HFFc6 (cell line): ENCODE data around the gene GUCY2D. TPM values are rescaled to one million over a fixed set of nuclear protein-coding genes. Genes with fewer than 3 reads are reported as not detected.

Experiments used
- DNase-seq: peaks from one replicate; pipeline ENCODE4 v3.0.0-alpha.2; 2018
- H3K27ac Mint-ChIP-seq: 2 replicates; pipeline ENCODE4 v1.8.0; 2020; ENCODE audit warnings: mild to moderate bottlenecking, mixed read lengths
- H3K27me3 Mint-ChIP-seq: 2 replicates; pipeline ENCODE4 v1.8.0; 2021; ENCODE audit warnings: mild to moderate bottlenecking, moderate library complexity, mixed read lengths; ENCODE audit not compliant: insufficient read depth
- H3K36me3 Mint-ChIP-seq: 2 replicates; pipeline ENCODE4 v1.8.0; 2021; ENCODE audit warnings: low read depth, mixed read lengths
- H3K4me1 Mint-ChIP-seq: 2 replicates; pipeline ENCODE4 v1.8.0; 2020; ENCODE audit warnings: low read depth, mixed read lengths
- H3K4me3 Mint-ChIP-seq: 2 replicates; pipeline ENCODE4 v1.8.0; 2020; ENCODE audit warnings: mild to moderate bottlenecking, moderate library complexity, mixed read lengths
- H3K9me3 Mint-ChIP-seq: 2 replicates; pipeline ENCODE4 v1.8.0; 2020; ENCODE audit warnings: mild to moderate bottlenecking, mixed read lengths
- CTCF ChIP-seq: fragments of 200-600 bp; sonication (generic); IDR thresholded peaks from 2 replicates; pipeline ENCODE4 v1.5.0; 2021; ENCODE audit warnings: antibody characterized with exemption, mild to moderate bottlenecking
- total RNA-seq, 6 experiments: library from RNA; stranded (reverse); fragmentation: NEBNext Ultra II Directional; extraction: Animal tissue kit (Norgen Biotek cat#: 25700); gene quantifications; 2 replicates in 1 of 6; 3 replicates in 5 of 6; pipeline ENCODE4 v1.2.3, GENCODE V29; 2021

GUCY2D gene
- total RNA-seq, 6 experiments from 2014 or later, result not detected

- no peaks in the 10 kb centered on the region for H3K9me3 Mint-ChIP-seq
- H3K27me3 Mint-ChIP-seq, result peaks cover 22% of the 10 kb centered on the region
- DNase-seq, result no peak
- no peak overlapping the region for H3K4me3 Mint-ChIP-seq
- no peak for TF ChIP-seq CTCF
- peaks cover 31% of the 10 kb centered on the region for H3K4me1 Mint-ChIP-seq
- no peaks in the 10 kb centered on the region for H3K36me3 Mint-ChIP-seq
- H3K27ac Mint-ChIP-seq, result no peak overlapping the region
These were observed 13.0 kb downstream of the GUCY2D start for GRCh38 chr17:8015236-8015956.

GRCh38 chr17:8015957-8016631, 13.7 kb downstream of the GUCY2D start:
- no peaks in the 10 kb centered on the region for H3K36me3 Mint-ChIP-seq
- TF ChIP-seq CTCF, result no peak
- H3K4me3 Mint-ChIP-seq, result peak overlapping the region; percentile 42; the same call in 1 of the 2 replicates
- no peak overlapping the region for H3K27ac Mint-ChIP-seq
- no peak for DNase-seq
- H3K4me1 Mint-ChIP-seq, result peaks cover 31% of the 10 kb centered on the region
- no peaks in the 10 kb centered on the region for H3K9me3 Mint-ChIP-seq
- peaks cover 22% of the 10 kb centered on the region for H3K27me3 Mint-ChIP-seq

GRCh38 chr17:8016632-8017424, 14.4 kb downstream of the GUCY2D start:
- Mint-ChIP-seq H3K4me3 (peak overlapping the region; percentile 42; the same call in 1 of the 2 replicates), H3K9me3 (no peaks in the 10 kb centered on the region), H3K27me3 (peaks cover 29% of the 10 kb centered on the region), H3K36me3 (no peaks in the 10 kb centered on the region), H3K27ac (no peak overlapping the region), H3K4me1 (peaks cover 35% of the 10 kb centered on the region)
- no peak for DNase-seq
- peak; percentile 76 for TF ChIP-seq CTCF

GRCh38 chr17:8018436-8018835, 16.0 kb downstream of the GUCY2D start:
- Mint-ChIP-seq H3K27me3 (peaks cover 29% of the 10 kb centered on the region), H3K4me1 (peaks cover 44% of the 10 kb centered on the region), H3K36me3 (no peaks in the 10 kb centered on the region), H3K27ac (no peak overlapping the region), H3K4me3 (no peak overlapping the region), H3K9me3 (no peaks in the 10 kb centered on the region)
- TF ChIP-seq CTCF, result no peak
- DNase-seq, result no peak

GRCh38 chr17:8019166-8019565, 16.8 kb downstream of the GUCY2D start:
- TF ChIP-seq CTCF, result no peak
- H3K4me1 Mint-ChIP-seq, result peaks cover 46% of the 10 kb centered on the region
- H3K36me3 Mint-ChIP-seq, result no peaks in the 10 kb centered on the region
- DNase-seq, result no peak
- H3K9me3 Mint-ChIP-seq, result no peaks in the 10 kb centered on the region
- H3K4me3 Mint-ChIP-seq, result no peak overlapping the region
- no peak overlapping the region for H3K27ac Mint-ChIP-seq
- peaks cover 22% of the 10 kb centered on the region for H3K27me3 Mint-ChIP-seq
